ENCODE measurements around the gene ZC3H7B.

- TF ChIP-seq EZH2 (IDR thresholded peaks at IDR 0.05; ENCODE audit: low read depth, unreplicated experiment) (no peak), CTCF (conservative IDR thresholded peaks at IDR 0.05; ENCODE audit: low read depth in 2 of 2) (no peak), EZH2phosphoT487 (IDR thresholded peaks at IDR 0.05; ENCODE audit: unreplicated experiment) (no peak), ETS1 (IDR thresholded peaks at IDR 0.05) (no peak), POLR2AphosphoS5 (IDR thresholded peaks at IDR 0.05; ENCODE audit: low read depth) (no peak), REST (IDR thresholded peaks at IDR 0.05; ENCODE audit: unreplicated experiment) (no peak), CREB1 (CRISPR knock-in tag; IDR thresholded peaks at IDR 0.05; ENCODE audit: low read depth) (no peak), JUNB (IDR thresholded peaks at IDR 0.05; ENCODE audit: unreplicated experiment) (no peak), ZNF114 (CRISPR knock-in tag; IDR thresholded peaks at IDR 0.05) (no peak)
These were observed 664 bp upstream of the ZC3H7B start for GRCh38 chr22:41300661-41301060.
